ENCODE data around the gene PTBP3.
"Not testable (repeated sequence)": the region's sequence is repeated elsewhere in the genome, so short reads cannot be mapped to it uniquely, and the experiment has no call there.

The PTBP3 gene

GRCh38 chr9:112373666-112374065 lies 40.2 kb upstream of the PTBP3 start:
- peaks cover 21% of the 10 kb centered on the region for H3K4me1 Mint-ChIP-seq
- not testable (repeated sequence) for H3K36me3 Mint-ChIP-seq; DNase-seq (ENCODE audit: low spot score in 2 of 2); H3K4me3 Mint-ChIP-seq; H3K9me3 Mint-ChIP-seq; H3K27ac Mint-ChIP-seq; ATAC-seq (ENCODE audit: low read depth); H3K27me3 Mint-ChIP-seq

DNA sequence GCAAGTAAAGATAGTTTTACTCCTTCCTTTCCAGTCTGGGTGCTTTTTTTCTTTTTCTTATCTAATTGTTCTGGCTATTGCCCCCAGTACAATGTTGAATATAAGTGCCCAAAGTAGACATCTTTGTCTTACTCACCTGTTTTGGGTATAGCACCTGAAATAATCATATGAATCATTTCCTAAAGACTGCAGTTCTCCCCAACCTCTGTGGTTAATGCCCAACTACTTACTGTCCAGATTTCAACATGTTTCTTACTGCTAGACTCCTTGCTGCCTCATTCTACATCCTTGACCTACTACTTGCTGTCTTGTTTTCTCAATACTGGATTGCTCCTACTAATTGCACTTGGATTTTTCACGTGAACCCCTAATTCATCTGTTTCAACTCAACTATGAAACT lies 37.6 kb upstream of the PTBP3 start:
- Mint-ChIP-seq H3K9me3 (peaks cover 13% of the 10 kb centered on the region), H3K27ac (no peak overlapping the region), H3K4me3 (no peak overlapping the region), H3K27me3 (no peaks in the 10 kb centered on the region), H3K36me3 (peaks cover 8% of the 10 kb centered on the region), H3K4me1 (no peaks in the 10 kb centered on the region)
- ATAC-seq (ENCODE audit: low read depth) (no peak), DNase-seq (ENCODE audit: low spot score in 2 of 2) (no peak)

DNA sequence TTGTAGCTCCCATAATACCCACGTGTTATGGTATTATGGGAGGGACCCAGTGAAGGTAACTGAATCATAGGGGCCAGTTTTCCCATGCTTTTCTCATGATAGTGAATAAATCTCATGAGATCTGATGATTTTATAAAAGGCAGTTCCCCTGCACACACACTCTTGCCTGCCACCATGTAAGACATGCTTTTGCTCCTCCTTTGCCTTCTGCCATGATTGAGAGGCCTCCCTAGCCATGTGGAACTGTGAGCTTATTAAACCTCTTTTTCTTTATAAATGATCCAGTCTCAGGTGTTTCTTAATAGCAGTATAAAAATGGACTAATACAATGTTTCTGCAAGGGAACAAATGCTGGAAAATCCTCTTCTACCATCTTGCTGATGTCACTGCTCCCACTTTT lies 36.4 kb upstream of the PTBP3 start:
- Mint-ChIP-seq H3K27ac (no peak overlapping the region), H3K4me3 (no peak overlapping the region), H3K36me3 (peaks cover 10% of the 10 kb centered on the region), H3K9me3 (peaks cover 20% of the 10 kb centered on the region), H3K27me3 (no peaks in the 10 kb centered on the region), H3K4me1 (no peaks in the 10 kb centered on the region)
- ATAC-seq (ENCODE audit: low read depth) (no peak), DNase-seq (ENCODE audit: low spot score in 2 of 2) (no peak)

GRCh38 chr9:112367465-112367864 lies 34.0 kb upstream of the PTBP3 start:
- DNase-seq (ENCODE audit: low spot score in 2 of 2) (no peak), ATAC-seq (ENCODE audit: low read depth) (no peak)
- no peak overlapping the region for H3K27ac Mint-ChIP-seq
- H3K9me3 Mint-ChIP-seq = peaks cover 20% of the 10 kb centered on the region
- H3K4me3 Mint-ChIP-seq = no peak overlapping the region
- H3K36me3 Mint-ChIP-seq = peaks cover 8% of the 10 kb centered on the region
- H3K27me3 Mint-ChIP-seq = no peaks in the 10 kb centered on the region
- no peaks in the 10 kb centered on the region for H3K4me1 Mint-ChIP-seq

GRCh38 chr9:112366591-112366990 lies 33.2 kb upstream of the PTBP3 start:
- no peaks in the 10 kb centered on the region for H3K27me3 Mint-ChIP-seq
- ATAC-seq (ENCODE audit: low read depth) = no peak
- no peak for DNase-seq (ENCODE audit: low spot score in 2 of 2)
- peaks cover 1% of the 10 kb centered on the region for H3K4me1 Mint-ChIP-seq
- peaks cover 20% of the 10 kb centered on the region for H3K9me3 Mint-ChIP-seq
- H3K36me3 Mint-ChIP-seq = peaks cover 7% of the 10 kb centered on the region
- no peak overlapping the region for H3K4me3 Mint-ChIP-seq
- H3K27ac Mint-ChIP-seq = no peak overlapping the region

- H3K36me3 Mint-ChIP-seq; ATAC-seq (ENCODE audit: low read depth); H3K4me3 Mint-ChIP-seq; H3K4me1 Mint-ChIP-seq; DNase-seq (ENCODE audit: low spot score in 2 of 2); H3K27ac Mint-ChIP-seq; H3K27me3 Mint-ChIP-seq: not testable (repeated sequence)
- H3K9me3 Mint-ChIP-seq = peaks cover 18% of the 10 kb centered on the region
Measured at GRCh38 chr9:112365257-112365656, 31.8 kb upstream of the PTBP3 start.

DNA sequence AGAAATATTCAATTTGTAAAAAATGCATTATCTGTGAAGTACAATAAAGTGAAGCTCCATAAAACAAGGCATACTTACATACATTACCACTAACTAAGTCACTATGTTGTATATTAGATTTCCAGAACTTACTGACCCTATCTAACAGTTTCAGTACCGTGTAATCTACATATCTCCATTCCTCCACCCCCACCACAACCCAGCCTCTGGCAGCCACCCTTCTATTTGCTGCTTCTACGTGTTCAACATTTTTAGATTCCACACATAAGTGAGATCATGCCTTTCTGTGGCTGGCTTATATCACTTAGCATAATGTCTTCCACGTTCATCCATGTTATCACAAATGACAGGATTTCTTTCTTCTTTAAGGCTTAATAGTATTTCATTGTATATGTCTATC lies 31.3 kb upstream of the PTBP3 start:
- Mint-ChIP-seq H3K36me3 (peaks cover 7% of the 10 kb centered on the region), H3K27me3 (no peaks in the 10 kb centered on the region), H3K27ac (no peak overlapping the region), H3K4me1 (peaks cover 2% of the 10 kb centered on the region), H3K4me3 (no peak overlapping the region), H3K9me3 (peaks cover 16% of the 10 kb centered on the region)
- no peak for DNase-seq (ENCODE audit: low spot score in 2 of 2)
- no peak for ATAC-seq (ENCODE audit: low read depth)

GRCh38 chr9:112361601-112362000 lies 28.2 kb upstream of the PTBP3 start:
- ATAC-seq (ENCODE audit: low read depth) (peak; percentile 62), DNase-seq (ENCODE audit: low spot score in 2 of 2) (peak in 1 of 2 donors; percentile 53)
- Mint-ChIP-seq H3K9me3 (peaks cover 7% of the 10 kb centered on the region), H3K36me3 (peaks cover 4% of the 10 kb centered on the region), H3K27ac (no peak overlapping the region), H3K4me3 (no peak overlapping the region), H3K27me3 (no peaks in the 10 kb centered on the region), H3K4me1 (peaks cover 2% of the 10 kb centered on the region)

DNA sequence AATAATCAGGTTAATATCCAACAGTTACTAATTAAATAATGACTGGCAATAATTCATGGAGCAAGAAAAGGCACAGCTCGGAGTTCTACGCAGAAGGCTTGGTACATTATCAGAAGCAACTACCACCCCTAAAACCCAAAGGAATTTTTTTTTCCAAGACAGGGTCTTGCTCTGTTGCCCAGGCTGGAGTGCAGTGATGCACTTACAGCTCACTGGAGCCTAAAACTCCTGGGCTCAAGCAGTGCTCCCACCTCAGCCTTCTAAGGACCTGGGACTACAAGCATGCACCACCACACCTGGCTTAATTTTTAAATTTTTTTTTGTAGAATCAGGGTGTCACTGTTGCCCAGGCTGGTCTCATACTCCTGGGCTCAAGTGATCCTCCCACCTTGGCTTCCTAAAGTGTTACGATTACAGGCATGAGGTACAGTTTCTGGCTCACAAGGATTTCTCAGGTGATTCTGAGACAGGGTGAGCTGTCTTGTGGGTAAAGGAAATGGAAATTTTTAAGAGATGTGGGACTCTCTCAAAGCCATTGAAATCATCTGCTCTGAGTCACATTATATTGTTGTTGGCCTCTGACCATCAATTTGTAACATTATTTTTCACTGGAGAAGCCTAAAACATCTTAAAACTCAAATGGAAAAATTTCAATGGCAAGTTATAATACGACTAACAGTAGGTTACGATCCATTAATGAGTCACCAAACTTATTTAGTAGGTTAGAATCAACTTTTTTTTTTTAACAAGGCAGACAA lies 26.8 kb upstream of the PTBP3 start:
- no peaks in the 10 kb centered on the region for H3K27me3 Mint-ChIP-seq
- H3K36me3 Mint-ChIP-seq = peaks cover 2% of the 10 kb centered on the region
- H3K4me3 Mint-ChIP-seq = no peak overlapping the region
- no peak for DNase-seq (ENCODE audit: low spot score in 2 of 2)
- H3K27ac Mint-ChIP-seq = no peak overlapping the region
- no peak for ATAC-seq (ENCODE audit: low read depth)
- H3K4me1 Mint-ChIP-seq = peaks cover 2% of the 10 kb centered on the region
- peaks cover 2% of the 10 kb centered on the region for H3K9me3 Mint-ChIP-seq

- H3K9me3 Mint-ChIP-seq = no peaks in the 10 kb centered on the region
- peaks cover 2% of the 10 kb centered on the region for H3K36me3 Mint-ChIP-seq
- no peak for ATAC-seq (ENCODE audit: low read depth)
- H3K27me3 Mint-ChIP-seq = peaks cover 1% of the 10 kb centered on the region
- no peak for DNase-seq (ENCODE audit: low spot score in 2 of 2)
- no peaks in the 10 kb centered on the region for H3K4me1 Mint-ChIP-seq
- H3K4me3 Mint-ChIP-seq = no peak overlapping the region
- no peak overlapping the region for H3K27ac Mint-ChIP-seq
Measured at GRCh38 chr9:112355427-112355897, 22.0 kb upstream of the PTBP3 start.

DNA sequence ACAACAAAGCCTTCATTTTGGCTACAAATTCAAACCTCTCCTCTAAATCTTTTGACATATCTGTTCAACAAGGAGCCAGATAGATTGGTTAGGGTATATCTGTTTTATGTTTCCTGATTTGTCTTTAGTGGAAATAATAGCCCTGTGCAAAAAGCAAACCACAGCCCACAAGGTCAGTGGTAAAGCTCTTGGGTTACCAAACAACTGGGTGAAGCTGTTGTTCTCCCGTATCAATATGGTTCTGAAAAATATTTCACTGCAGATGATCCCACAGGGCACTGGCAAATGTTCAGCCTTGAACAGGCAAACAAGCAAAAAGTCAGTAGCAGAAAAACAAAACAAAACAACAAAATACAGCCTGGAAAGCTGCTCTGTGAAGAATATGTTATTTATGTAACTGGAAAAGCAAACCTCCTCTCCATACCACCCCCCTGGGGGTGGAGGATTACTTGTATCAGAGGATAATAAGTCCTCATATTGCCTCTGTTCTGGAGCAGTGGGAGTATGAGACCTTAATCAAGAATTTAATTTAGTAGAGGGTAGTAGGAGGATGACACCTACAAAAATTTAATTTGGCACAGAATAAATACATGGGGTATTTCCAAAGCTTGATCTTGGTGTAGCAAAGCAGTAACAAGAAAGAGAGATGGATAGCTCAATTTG lies 20.8 kb upstream of the PTBP3 start:
- Mint-ChIP-seq H3K4me1 (no peaks in the 10 kb centered on the region), H3K4me3 (no peak overlapping the region), H3K27me3 (peaks cover 1% of the 10 kb centered on the region), H3K9me3 (no peaks in the 10 kb centered on the region), H3K27ac (no peak overlapping the region), H3K36me3 (peaks cover 2% of the 10 kb centered on the region)
- ATAC-seq (ENCODE audit: low read depth) (no peak), DNase-seq (ENCODE audit: low spot score in 2 of 2) (no peak)

DNA sequence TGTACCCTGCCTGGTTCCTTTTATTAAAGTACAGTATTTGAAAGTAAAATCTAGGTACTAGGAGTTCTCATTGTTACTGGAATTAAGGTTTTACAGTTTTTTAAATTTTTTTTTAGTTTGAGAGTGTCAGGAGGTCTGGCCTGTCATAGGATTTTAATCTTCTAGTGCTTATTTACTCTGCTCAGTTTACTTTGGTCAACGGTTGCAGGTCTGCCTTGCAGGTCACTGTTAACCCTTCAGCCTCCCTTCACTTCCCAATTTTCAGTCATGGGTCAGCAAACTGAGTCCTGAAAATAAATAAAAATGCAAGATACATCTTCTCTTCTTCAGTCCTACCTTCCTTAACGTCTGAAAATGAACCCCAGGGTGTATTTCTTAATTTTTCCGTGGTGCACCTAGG lies 18.8 kb upstream of the PTBP3 start:
- H3K4me3 Mint-ChIP-seq = no peak overlapping the region
- H3K4me1 Mint-ChIP-seq = peaks cover 7% of the 10 kb centered on the region
- H3K27me3 Mint-ChIP-seq = peaks cover 3% of the 10 kb centered on the region
- H3K27ac Mint-ChIP-seq = no peak overlapping the region
- peaks cover 2% of the 10 kb centered on the region for H3K36me3 Mint-ChIP-seq
- ATAC-seq (ENCODE audit: low read depth) (no peak), DNase-seq (ENCODE audit: low spot score in 2 of 2) (no peak)
- H3K9me3 Mint-ChIP-seq = no peaks in the 10 kb centered on the region

DNA sequence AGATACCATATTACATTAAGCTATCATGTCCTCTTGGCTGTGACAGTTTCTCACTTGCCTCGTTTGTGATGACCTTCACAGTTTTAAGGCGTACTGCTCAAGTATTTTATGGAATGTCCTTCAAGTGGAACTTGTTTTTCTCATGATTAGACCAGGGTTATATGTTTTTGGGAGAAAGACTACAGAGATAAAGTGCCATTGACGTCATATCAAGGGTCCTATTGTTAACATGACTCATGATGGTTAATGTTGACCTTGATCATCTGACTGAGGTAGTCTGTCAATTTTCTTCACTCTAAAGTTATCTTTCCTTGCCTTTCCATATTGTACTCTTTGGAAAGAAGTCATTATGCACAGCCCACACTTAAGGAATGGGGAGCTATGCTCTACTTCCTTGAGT lies 17.8 kb upstream of the PTBP3 start:
- H3K9me3 Mint-ChIP-seq = no peaks in the 10 kb centered on the region
- ATAC-seq (ENCODE audit: low read depth) (no peak), DNase-seq (ENCODE audit: low spot score in 2 of 2) (no peak)
- peaks cover 7% of the 10 kb centered on the region for H3K4me1 Mint-ChIP-seq
- H3K36me3 Mint-ChIP-seq = peaks cover 2% of the 10 kb centered on the region
- no peak overlapping the region for H3K27ac Mint-ChIP-seq
- H3K27me3 Mint-ChIP-seq = peaks cover 3% of the 10 kb centered on the region
- no peak overlapping the region for H3K4me3 Mint-ChIP-seq

DNA sequence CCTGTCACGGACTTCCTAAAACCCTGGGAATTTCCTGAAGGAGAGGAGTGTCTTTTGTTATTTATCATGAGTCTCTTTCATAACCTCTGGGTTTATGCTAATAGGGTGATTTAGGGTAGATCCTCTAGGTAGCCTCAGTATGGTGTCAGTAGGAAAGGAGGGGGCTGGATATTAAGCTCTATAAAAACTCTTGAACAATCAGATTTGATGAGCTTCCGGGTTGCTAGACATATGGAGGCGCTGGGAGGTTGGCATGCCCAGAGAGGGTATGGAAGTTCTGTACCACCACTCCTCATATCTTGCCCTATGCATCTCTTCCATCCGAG lies 15.6 kb upstream of the PTBP3 start:
- peak overlapping the region; percentile 88 for H3K27ac Mint-ChIP-seq
- no peaks in the 10 kb centered on the region for H3K36me3 Mint-ChIP-seq
- peaks cover 7% of the 10 kb centered on the region for H3K4me1 Mint-ChIP-seq
- no peak for DNase-seq (ENCODE audit: low spot score in 2 of 2)
- no peaks in the 10 kb centered on the region for H3K9me3 Mint-ChIP-seq
- H3K4me3 Mint-ChIP-seq = peak overlapping the region; percentile 88
- H3K27me3 Mint-ChIP-seq = peaks cover 3% of the 10 kb centered on the region
- peak; percentile 12 for ATAC-seq (ENCODE audit: low read depth)

Measured in memory B cell (primary cell).